NCI-H345 treated with DMSO at 0.1 percent for 48 hours (cell line): ENCODE measurements around the gene CTNNA3.

ENCODE experiments used
- DNase-seq: peaks from one replicate; lab custom pipeline; 2025; ENCODE audit not compliant: unreplicated experiment; lab: John Stamatoyannopoulos, UW

Gene CTNNA3

DNA sequence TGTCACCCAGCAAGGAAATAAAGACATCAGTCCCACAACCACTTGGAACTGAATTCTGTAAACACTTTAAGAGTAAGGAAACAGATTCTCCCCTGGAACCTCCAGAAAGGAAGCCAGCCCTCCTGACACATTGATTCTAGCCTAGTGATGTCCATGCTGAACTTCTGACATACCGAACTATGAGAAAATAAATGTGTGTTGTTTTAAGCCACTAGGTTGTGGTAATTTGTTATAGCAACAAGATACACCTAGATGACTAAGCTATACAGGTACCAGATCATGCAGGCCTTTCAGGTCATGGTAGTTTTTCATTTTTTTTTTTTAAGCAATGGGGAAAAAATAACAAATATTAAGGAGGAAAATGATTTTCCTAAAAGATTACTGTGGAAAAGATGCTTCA is 807.8 kb downstream of the CTNNA3 start:
- no peak for DNase-seq

DNA sequence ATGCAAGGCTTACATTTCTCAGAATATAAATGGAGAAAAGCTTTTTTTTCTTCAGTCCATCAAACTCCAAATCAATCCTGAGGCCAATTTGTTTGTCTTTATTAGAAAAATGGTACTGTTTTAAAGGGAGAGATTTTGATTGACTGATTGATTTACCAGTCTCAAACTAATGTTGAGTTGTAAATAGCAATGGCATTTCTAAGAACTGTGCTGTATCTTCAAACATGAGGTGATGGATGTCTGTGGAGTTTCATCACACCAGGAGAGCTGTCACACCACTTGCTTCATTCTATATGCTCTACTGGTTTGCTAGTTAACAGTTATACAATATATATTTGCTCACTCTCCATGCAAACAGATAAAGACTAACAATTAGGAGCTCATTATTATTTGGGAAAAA is 809.1 kb downstream of the CTNNA3 start:
- no peak for DNase-seq

DNA sequence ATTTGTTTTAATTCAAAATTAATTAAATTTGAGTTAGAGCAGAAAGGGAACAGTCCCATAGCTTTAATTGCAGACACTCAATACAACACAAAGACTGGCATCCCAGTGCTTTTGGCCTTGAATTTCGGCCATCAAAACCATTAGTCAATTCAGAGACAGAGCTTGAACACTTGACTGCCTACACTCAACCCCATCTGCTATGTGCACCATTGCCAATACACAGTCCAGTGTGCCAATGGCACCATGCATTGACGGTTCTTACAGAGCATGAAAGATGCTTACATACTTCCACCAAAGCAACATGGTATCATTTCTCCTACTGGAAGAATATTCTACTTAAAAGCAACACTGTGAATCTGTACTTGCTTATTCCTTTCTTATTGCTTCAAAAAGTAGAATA is 813.7 kb downstream of the CTNNA3 start:
- no peak for DNase-seq

DNA sequence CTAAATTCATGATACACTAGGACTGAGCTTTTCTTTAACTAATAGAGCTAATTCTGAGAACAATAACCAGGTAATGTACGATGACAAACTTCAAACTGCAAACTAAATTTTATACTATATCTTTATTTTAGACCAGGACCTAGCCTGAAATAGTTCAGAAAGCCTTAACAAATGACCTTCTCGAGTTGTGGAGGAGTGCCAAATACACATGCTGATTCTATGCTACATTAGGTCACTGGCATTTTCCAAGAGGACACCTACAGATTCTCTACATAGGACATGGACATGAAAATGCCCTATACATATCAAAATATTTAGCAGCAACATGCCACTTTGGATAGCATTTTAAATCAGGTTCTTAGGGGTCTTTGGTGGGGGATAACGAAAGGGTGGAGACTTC is 814.2 kb downstream of the CTNNA3 start:
- no peak for DNase-seq

DNA sequence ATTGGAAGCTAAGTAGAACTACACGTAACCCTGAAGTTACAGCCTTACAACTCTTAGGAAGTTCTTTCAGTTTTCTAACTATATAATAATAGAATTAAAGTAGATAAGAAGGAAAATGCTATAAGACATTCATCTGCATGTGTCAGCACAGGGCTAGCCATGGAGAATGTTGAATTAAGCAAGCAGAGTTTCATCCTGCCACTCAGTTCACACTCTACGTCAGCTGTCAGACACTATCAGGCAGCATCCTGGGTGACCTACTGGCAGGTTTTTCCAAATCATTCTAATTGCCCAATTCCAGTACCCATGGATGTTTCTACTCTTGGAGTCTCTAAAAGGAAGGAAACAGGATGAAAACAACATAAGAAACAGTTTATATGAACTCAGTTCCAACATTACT is 815.2 kb downstream of the CTNNA3 start:
- no peak for DNase-seq

DNA sequence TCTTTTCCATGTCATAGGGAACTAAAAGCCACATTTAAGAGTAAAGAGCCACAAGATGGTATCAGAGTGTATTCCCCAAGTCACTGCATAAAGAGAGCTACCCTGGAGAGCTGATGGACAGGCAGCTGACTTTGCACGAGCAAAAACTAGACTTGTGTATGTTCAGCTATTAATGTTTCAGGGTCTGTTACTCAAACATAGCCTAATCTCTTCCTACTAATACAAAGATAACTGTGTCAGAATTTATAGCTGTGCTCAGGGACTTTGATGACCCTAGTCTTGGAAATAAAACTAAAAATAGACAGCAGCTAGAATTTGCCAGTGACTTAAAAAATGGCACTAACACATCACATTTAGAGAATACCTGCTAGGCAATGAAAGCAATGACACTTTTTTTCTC is 815.7 kb downstream of the CTNNA3 start:
- DNase-seq, result no peak

DNA sequence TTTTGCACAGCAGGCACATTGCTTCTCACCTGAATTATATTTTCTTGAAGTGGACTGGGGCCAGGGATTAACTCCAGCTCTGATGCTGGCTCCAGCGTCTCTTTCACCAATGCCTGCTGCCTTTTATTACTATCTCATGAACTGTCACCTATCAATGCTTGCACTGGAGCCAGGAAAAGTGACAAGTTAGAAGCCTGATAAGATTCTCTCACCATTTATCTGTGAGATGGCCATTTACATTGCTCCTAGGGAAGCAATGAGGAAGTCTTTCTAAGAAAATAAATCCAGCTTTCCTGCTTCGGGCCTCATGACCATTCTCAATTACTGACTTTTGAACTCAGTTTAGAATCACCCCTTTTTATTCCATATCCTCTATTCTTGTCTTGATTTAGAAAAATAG is 818.6 kb downstream of the CTNNA3 start:
- no peak for DNase-seq

DNA sequence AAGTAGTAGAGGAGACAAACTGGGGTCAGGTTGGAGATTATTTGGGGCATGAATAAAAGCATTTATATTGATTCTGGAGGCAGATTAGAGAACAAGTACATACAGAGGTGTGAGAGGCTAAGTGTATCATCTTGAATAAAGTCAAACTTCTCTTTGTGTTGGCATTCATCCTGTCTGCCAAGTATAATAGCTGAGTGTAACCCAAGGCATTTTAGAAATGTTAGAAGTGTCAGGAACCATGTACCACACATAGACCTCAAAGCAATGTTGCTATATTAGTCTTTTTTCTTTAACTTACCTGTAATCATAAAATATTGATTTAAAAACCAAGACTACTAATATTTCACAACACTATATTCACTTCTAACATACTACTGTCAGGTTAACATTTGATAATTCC is 826.4 kb downstream of the CTNNA3 start:
- DNase-seq, result no peak

DNA sequence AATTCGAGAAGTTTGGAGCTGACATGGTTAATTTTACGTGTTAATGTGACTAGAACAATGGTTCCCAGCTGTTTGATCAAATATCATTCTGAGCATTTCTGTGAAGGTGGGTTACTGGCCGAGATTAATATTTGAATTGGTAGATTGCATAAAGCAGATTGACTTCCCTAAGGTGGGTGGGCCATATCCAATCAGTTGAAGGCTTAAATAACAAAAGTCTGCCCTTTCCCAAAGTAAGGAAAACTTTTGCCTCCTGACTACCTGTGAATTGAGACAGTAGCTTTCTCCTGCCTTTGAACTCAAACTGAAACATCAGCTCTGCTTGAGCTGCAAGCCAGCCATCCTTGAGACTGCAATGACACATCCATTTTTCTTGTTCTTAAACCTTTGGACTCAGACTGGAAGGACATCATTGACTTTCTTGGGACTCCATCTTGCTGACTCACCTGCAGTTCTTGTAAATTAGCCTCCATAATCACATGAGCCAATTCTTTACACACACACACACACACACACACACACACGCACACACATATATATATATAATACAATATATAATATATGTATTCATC is 833.2 kb downstream of the CTNNA3 start:
- DNase-seq, result no peak

DNA sequence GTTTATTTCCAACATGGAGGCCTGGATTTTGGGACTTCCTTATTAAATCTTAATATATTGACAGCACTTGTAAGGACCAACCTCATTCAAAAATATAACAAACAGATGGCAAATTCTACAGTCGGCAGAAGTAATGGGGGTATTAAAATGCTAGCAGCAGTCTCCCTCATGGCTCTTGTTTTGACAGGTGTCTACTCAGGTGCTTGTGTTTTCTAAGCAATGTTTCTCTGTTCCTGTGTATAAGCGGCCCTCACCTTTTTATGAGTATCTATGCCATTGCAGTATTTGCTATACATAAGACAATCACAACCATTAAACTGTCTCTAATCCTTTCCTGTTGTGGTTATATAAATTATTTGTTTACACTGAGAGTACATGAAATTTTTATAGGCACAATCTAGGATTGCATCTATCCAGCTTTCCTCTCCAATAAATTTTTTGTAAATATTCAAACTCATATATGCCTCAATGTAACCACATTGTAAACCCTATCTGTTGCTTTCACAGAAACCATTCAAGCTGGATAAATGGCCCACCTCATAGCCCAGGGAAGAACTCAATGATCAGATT is 835.5 kb downstream of the CTNNA3 start:
- DNase-seq, result no peak

DNA sequence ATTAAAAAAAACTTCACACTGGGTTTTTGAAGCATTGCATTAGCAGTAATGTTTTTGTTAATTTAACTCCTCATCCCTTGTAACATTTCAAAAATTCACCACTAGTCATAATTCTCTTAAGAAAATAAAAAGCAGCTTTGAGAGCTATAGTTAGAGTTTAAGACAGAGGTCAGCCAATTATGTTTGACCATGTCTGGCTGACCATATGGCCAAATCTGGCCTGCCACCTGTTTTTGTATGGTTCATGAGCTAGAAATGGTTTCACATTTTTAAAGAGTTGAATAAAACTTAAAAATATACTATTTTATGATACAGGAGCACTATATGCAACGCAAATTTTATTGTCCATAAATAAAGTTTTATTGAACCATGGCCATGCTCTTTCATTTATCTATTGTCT is 843.2 kb downstream of the CTNNA3 start:
- DNase-seq, result no peak

DNA sequence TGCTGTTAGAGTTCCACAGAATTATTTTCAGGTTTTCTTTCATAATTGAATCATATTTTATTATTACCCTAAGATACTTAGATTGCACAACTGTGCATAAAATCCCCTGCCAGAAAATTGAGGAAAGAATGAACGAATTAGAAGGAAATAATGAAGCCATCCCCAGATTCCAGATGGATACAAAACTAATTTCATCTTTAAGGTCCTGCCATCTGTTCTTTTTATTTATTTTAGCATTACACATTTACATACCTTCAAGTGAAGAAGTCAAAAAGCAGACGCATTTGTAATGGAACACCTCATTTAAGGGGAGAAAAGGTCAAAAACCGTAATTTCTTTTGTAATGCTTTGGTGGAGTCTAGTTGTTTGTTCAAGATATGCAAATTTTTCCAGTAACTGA is 847.1 kb downstream of the CTNNA3 start:
- no peak for DNase-seq

DNA sequence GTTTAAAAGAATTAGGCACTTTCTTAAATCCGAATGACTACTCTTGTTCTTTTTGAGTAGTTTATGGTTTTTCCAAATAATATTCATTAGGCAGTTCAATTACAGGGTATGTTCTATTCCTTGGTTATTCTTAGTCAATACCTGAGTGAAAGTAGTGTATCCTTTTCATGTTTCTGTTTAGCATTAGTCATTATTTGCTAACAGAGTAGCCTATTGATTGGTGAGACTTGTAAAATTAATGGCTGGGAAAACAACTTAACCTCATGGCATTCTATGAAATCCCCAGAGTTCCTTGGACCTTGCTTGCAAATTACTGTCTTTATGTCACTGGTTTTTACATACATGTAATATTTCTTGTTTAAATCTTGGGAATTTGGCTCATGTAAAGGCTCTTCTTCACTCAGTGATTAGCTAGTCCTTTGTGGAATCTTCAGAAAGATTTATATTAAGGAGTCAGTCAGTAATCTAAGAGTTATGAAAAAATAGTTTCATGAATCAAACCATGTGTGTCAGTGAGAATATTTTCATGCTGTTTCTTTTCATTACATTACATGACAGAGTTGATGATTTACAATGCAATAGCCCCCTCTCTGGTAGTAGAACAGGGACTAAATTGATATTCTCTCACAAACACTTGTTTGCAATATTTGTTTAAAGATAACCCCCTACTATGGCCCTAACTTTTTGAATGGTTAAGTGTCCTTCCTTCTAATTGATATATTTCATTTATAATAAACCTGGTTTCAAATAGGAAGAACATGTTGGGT is 851.6 kb downstream of the CTNNA3 start:
- no peak for DNase-seq

DNA sequence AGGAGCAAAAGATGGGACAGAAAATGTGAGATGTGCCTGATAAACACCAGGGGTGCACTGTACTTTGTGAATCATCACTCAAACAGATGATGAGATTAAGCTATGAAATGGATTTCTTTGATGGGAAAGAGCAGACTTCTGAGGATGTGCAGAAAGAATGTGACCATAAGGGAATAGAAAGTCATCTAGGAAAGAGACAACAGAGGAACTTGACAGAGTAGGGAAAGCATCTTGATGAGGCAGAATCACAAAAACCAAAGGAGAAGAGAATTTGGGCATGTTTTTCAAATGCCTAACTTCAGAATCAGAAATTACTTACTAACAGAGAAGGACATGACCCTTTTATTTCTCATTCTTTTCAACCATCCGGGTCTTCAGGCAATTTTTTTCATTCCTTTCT is 852.6 kb downstream of the CTNNA3 start:
- no peak for DNase-seq

DNA sequence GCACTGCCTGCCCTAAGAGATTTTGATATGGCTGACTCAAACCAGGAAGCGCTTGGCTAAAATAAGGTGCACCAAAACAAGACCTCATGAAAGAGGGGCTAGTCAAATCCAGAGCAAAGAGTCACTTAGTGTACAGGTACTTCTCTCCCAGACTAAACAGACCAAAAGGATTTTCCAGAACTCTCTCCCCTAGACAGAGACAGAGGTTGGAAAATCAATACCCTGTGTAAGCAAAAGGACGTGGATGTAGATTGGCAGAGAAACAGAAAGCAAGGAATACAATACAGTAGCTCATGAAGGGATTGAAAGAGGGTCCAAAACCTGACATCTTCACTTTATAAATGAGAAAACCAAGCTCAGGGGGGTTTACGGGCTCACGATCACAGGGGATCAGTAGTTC is 853.1 kb downstream of the CTNNA3 start:
- DNase-seq, result no peak

DNA sequence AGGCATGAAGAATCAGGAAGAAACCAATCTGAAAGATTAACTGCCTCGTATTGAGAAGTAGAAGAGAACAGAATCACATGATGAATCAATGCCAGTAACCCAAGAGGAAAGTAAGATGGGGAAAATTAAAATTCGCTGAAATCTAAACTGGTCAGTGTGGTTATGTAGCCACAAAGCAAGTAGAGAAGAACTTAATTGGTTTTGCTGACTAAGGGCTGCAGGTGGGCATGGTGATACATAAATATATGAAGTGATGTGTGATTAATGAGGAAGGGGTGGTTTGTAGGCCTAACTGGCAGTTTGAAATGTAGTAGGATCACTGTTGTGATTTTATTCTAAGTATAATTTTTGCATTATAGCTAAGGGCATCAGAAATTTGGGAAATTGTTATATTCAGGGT is 853.6 kb downstream of the CTNNA3 start:
- DNase-seq, result no peak

DNA sequence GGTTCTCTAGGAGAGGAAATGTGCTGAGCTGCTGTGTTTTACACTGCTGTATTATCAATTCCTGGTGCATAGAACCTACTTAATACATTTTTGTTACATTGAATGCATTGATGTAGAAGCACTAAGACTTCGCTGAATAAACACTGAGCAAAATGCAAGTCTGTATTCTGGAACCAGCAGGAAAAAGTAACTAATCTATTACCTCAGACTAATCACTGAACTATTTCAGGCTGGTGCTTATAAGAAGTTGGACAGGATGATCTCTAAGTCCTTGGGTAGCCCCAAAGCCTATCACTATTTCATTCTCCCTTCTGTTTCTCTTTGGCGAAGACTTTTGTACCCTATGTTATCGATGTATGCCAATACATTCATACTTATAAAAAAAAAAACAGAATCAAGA is 857.3 kb downstream of the CTNNA3 start:
- no peak for DNase-seq

DNA sequence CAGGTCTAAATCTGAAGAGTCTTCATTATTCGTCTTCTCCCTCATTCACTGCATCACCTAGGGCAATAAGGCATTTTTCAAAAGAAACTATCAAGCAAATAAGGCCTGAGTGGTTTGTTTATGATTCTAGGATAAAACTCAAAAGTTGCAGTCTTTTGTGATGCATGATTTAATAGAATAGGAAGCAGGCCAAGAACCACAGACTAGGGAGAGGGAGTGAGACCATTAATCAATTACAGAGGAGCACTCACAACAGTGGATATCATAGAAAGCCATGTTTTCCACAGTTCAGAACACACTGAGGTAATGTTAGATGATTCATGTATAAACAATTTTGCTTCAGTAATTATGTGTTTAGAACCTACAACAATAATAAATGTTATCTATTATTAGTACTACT is 858.0 kb downstream of the CTNNA3 start:
- DNase-seq, result no peak

DNA sequence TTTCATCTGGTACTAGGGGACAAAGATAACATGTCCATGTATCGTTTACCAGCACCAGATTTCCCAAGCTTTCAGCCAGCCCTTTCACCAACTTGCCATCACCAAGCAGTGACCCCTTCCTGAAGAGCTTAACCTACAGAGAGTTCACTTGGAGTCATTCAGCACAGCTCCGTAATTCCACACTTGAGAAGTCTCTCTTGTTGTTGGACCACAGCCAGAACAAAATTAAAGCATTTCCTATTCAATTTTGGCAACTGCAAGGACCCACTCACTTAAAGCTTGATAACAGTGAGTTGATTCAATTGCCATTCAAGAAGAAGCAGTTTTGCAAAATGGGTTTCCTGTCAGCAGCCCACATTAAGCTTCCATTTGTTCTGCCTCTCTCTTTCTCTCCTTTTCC is 858.7 kb downstream of the CTNNA3 start:
- no peak for DNase-seq

DNA sequence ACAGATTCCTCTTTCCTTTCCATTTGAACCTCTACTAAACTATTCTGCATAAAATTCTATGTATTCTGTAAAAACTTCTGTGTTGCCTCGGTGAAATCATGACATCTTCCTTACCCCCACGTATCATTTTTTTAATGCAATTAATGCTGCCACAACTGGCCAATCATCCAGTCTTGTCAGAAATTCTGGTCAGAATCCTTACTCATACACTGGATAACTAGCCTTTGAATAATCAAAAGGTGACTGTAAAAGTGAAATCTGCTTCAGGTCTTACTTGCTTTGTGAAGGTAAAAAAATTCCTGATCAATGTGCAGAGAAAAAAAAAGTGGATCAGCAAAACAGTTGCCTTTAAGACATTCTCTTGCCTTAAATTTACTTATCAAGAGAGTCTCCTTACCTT is 859.2 kb downstream of the CTNNA3 start:
- no peak for DNase-seq

DNA sequence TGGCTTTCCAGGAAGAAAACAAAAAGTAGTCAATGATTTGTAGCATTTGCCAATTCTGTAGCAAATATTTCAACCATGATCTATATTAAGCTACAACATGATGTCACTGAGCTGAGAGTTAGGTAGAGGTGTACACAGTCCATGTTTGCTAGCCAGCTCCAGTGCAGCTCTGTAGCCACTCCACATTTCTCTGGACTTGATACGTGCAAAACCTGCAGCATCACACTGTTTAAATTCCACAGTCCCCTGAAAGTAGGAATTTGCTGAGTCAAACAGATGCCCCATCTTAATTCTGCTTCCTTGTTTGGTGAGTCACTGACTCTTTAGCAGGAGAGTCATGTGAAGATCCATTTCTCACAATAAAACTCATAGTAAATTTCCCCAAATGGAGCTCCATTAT is 859.9 kb downstream of the CTNNA3 start:
- no peak for DNase-seq

DNA sequence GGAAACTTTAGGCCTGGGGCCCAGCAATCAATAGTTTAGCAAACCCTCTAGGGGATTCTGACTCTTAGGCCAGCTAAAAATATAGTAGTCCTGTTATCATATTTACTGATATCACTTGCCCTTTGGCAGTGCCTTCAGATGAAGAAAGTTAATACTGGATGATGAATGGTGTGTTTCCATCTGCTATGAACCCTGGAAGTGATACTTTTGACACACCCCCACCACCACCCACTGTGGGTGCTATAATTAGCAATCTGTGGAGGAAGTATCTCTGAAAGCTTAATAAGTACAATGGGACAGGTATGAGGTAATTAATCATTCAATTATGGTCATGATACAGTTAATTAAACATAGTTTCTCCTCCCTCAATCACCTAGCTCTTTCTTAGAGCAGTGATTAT is 860.6 kb downstream of the CTNNA3 start:
- no peak for DNase-seq

DNA sequence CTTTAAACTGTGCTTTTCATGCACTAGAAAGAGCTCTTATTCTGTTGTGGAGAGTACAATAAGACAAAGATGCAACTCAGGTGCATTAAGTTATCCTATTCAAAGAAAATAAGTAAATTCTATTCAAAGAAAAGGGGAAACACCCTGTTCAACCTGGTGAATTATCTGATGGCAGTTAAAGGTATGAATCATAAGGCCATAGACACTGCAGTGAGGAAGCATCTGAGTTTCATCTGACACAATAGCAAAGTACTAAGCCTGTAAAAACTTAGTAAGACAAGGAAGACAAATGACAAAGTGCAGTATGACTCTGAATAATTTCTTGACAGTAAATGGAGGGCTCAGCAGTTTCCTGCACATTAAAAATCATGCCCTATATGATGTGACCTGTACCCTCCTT is 861.2 kb downstream of the CTNNA3 start:
- no peak for DNase-seq
